Astrocyte of the cerebellum (primary cell): Measurements from ENCODE around the gene ATP5PO.
"Not testable (repeated sequence)": the region's sequence is repeated elsewhere in the genome, so short reads cannot be mapped to it uniquely, and the experiment has no call there.

ENCODE experiments used
- DNase-seq: peaks from one replicate; pipeline ENCODE4 v3.0.0-alpha.2; 2011; ENCODE audit warnings: low read depth
- H3K4me3 ChIP-seq: 2 replicates; pipeline ENCODE4 v1.5.1; 2011; ENCODE audit warnings: mild to moderate bottlenecking, low read depth, low read length, moderate library complexity
- CTCF ChIP-seq: IDR thresholded peaks from 2 replicates; pipeline ENCODE4 v1.5.1; 2012; ENCODE audit warnings: low read length, low read depth, moderate library complexity, mild to moderate bottlenecking; ENCODE audit errors: missing control alignments
- in situ Hi-C: cut with HindIII; loops from 2 replicates; pipeline ENCODE4 v1.10.0; 2017; ENCODE audit warnings: low sequenced_read_pairs

Gene ATP5PO

GRCh38 chr21:33874161-33874560 is 41.4 kb downstream of the ATP5PO start:
- DNase-seq, result no peak
- in situ Hi-C loops, result no loop called here
- no peak overlapping the region for H3K4me3 ChIP-seq
- no peak for TF ChIP-seq CTCF

- no peak for DNase-seq
- no peak overlapping the region for H3K4me3 ChIP-seq
- TF ChIP-seq CTCF, result no peak
- in situ Hi-C loops, result no loop called here
Measured at GRCh38 chr21:33872881-33873515, 42.6 kb downstream of the ATP5PO start.

GRCh38 chr21:33871171-33871570 is 44.4 kb downstream of the ATP5PO start:
- no peak overlapping the region for H3K4me3 ChIP-seq
- in situ Hi-C loops, result no loop called here
- TF ChIP-seq CTCF, result no peak
- DNase-seq, result no peak

GRCh38 chr21:33870768-33871167 is 44.8 kb downstream of the ATP5PO start:
- H3K4me3 ChIP-seq, result no peak overlapping the region
- in situ Hi-C loops, result no loop called here
- no peak for TF ChIP-seq CTCF
- DNase-seq, result no peak

- no peak for TF ChIP-seq CTCF
- in situ Hi-C loops, result no loop called here
- DNase-seq, result no peak
- H3K4me3 ChIP-seq, result no peak overlapping the region
Measured at GRCh38 chr21:33869873-33870272, 45.7 kb downstream of the ATP5PO start.

- H3K4me3 ChIP-seq, in situ Hi-C loops, DNase-seq: not testable (repeated sequence)
Measured at GRCh38 chr21:33867868-33868267, 47.7 kb downstream of the ATP5PO start.

- no peak overlapping the region for H3K4me3 ChIP-seq
- in situ Hi-C loops, result no loop called here
- TF ChIP-seq CTCF, result no peak
- DNase-seq, result no peak
Measured at GRCh38 chr21:33866826-33867225, 48.8 kb downstream of the ATP5PO start.
